Kidney (tissue), 14 donors: ENCODE data around the gene CFAP47. TPM values are rescaled to one million over a fixed set of nuclear protein-coding genes. Genes with fewer than 3 reads are reported as not detected.
"Not testable (repeated sequence)": the region's sequence is repeated elsewhere in the genome, so short reads cannot be mapped to it uniquely, and the experiment has no call there.

Source experiments
- DNase-seq, 5 donors: peaks; one replicate each; pipeline ENCODE4 v3.0.0-alpha.2; 2013 to 2020
- FAIRE-seq: peaks from 2 replicates; lab custom pipeline; 2012; peaks lifted over from hg19 to GRCh38; lab: Jason Lieb, UNC
- H3K27ac ChIP-seq, 2 donors: one replicate each; pipeline ENCODE4 v1.7.0; 2013; ENCODE audit warnings: low read depth in 2 of 2, low read length in 2 of 2, inconsistent platforms in 1 of 2
- H3K27me3 ChIP-seq: one replicate; pipeline ENCODE4 v1.7.1; 2013; ENCODE audit warnings: low read length, inconsistent platforms; ENCODE audit not compliant: control insufficient read depth, insufficient read depth
- H3K36me3 ChIP-seq, 3 donors: one replicate each; pipeline versions ENCODE4 v1.7.0 to v1.7.1; 2013; ENCODE audit warnings: low read length in 3 of 3, control low read depth in 1 of 3, inconsistent platforms in 1 of 3; ENCODE audit not compliant: insufficient read depth in 3 of 3, control insufficient read depth in 2 of 3
- H3K4me1 ChIP-seq, 3 donors: one replicate each; pipeline versions ENCODE4 v1.7.0 to v1.7.1; 2013; ENCODE audit warnings: low read length in 3 of 3, inconsistent platforms in 1 of 3, low read depth in 1 of 3; ENCODE audit not compliant: control insufficient read depth in 2 of 3, insufficient read depth in 2 of 3
- H3K4me3 ChIP-seq, 3 donors: one replicate each; pipeline versions ENCODE4 v1.7.0 to v1.8.1; 2013; ENCODE audit warnings: low read length in 3 of 3, control low read depth in 1 of 3, inconsistent platforms in 1 of 3
- H3K9ac ChIP-seq, 3 donors: one replicate each; pipeline versions ENCODE4 v1.7.0 to v1.7.1; 2013; ENCODE audit warnings: low read length in 3 of 3, control low read depth in 1 of 3, inconsistent platforms in 1 of 3
- H3K9me3 ChIP-seq, 3 donors: one replicate each; pipeline versions ENCODE4 v1.7.0 to v1.7.1; 2013; ENCODE audit warnings: low read length in 3 of 3, control low read depth in 1 of 3, inconsistent platforms in 1 of 3; ENCODE audit not compliant: control insufficient read depth in 2 of 3, insufficient read depth in 1 of 3
- CTCF ChIP-seq: IDR thresholded peaks from 3 replicates; pipeline ENCODE4 v1.5.1; 2012; ENCODE audit warnings: mild to moderate bottlenecking, moderate library complexity, borderline replicate concordance; ENCODE audit not compliant: insufficient read depth; ENCODE audit errors: extremely low read depth
- intact Hi-C: fragments of 100-400 bp; cut with DNase I; formaldehyde crosslinking; loops from one replicate; pipeline ENCODE4 v1.11.1; 2022
- polyA plus RNA-seq: library from polyadenylated mRNA; stranded (reverse); fragments of 350-450 nt; fragmentation: Illumina TruSeq; extraction: RNeasy Lipid Tissue Mini Kit (QIAGEN cat#74804); gene quantifications from one replicate; pipeline ENCODE4 v1.2.3, GENCODE V29; 2014; ENCODE audit warnings: low read depth, low replicate concordance; ENCODE audit not compliant: insufficient read depth
- total RNA-seq: library from RNA; stranded (reverse); fragmentation: NEBNext Ultra II Directional; extraction: Animal tissue kit (Norgen Biotek cat#: 25700); gene quantifications from one replicate; pipeline ENCODE4 v1.2.1, GENCODE V29; 2021
- donor health status: control.
- donor health status: control.
- donor health status: control.
- donor health status: control.
- donor health status: control.
- donor health status: DM: yes; HTN: yes; CAD: no.
- donor health status: Normal renal cell carcinoma (clear cell type).

CFAP47 gene
- total and polyA plus RNA-seq, 2 donors from 2014 or later, result 1.4 TPM; not detected in 1

DNA sequence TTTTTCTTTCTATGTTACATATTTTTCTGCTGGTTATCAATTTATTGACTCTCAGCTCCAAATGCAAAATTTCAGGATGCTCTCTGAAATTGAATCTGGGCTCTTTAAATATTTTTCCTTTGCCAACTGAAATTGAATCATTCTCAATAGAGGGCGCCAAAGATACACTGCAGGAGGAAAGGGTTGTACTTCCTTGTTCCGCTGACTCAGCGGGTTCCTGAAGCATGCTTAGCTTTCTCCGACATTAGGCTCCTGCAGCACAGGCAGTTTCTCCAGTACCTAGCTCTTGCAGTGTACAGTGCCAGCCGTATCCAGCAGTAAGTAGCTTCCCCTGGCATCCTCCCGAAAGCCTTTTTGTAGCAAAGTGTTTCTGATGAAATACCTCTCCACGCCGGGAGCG is 28.8 kb upstream of the CFAP47 start:
- peak; percentile 54 for TF ChIP-seq CTCF
- intact Hi-C loops, result no loop called here
- no peak overlapping the region for H3K4me3 ChIP-seq
- H3K27me3 ChIP-seq, result no peaks in the 10 kb centered on the region
- H3K27ac ChIP-seq, result no peak overlapping the region
- H3K36me3 ChIP-seq, result no peaks in the 10 kb centered on the region
- H3K9me3 ChIP-seq, result no peaks in the 10 kb centered on the region
- H3K9ac ChIP-seq, result no peak overlapping the region
- no peaks in the 10 kb centered on the region for H3K4me1 ChIP-seq
- DNase-seq (peak; percentile 29 to 77 (median 60)), FAIRE-seq (peak; percentile 93)

- DNase-seq, result peak in 1 of 5 donors; percentile 18
- intact Hi-C loops, FAIRE-seq, H3K4me3 ChIP-seq, H3K9me3 ChIP-seq, H3K36me3 ChIP-seq, H3K9ac ChIP-seq, H3K4me1 ChIP-seq, H3K27ac ChIP-seq, H3K27me3 ChIP-seq: not testable (repeated sequence)
Observed at GRCh38 chrX:35986816-35987215, 67.3 kb downstream of the CFAP47 start.

DNA sequence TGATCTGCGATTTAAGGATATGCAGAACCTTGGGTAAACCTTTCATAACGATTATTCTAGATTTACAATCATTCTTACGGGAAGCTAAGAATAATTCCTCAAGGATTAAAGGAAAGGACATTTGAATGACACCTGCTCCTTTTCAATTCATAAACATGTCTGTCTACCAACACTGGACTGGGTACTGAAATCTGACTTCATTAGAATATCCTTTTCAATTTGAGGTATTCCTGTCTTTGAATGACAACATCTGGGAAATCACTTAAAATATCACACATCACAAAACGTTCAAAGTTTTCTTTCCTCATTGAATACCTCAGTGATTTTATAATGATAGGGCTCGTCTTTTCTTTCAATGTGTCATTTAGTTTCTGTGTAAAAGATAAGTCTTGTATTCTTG is 87.7 kb downstream of the CFAP47 start:
- DNase-seq (no peak), FAIRE-seq (no peak)
- Histone ChIP-seq H3K27me3 (no peaks in the 10 kb centered on the region), H3K9me3 (no peaks in the 10 kb centered on the region), H3K4me3 (no peak overlapping the region), H3K27ac (no peak overlapping the region), H3K4me1 (no peaks in the 10 kb centered on the region), H3K36me3 (no peaks in the 10 kb centered on the region), H3K9ac (no peak overlapping the region)
- intact Hi-C loops, result no loop called here
- no peak for TF ChIP-seq CTCF

DNA sequence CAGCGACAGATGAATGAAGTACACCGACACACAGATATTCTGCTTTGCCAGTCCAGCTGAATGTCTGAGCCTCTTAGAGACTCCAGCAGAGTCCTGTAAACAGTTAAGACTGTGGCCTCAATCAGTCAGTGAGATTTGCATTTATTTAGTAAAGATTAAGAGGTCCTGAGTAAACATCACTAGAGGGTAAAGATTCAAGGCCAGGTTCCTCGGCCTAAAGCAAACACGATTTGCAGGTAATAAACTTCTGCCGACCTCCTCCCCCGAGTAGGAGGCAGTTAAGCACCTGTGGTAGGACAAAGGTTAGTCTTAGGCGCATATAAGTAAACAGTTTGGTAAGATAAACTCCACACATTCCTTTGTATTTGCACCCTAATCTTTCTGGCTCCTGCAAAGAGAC is 99.6 kb downstream of the CFAP47 start:
- no peak for FAIRE-seq
- Histone ChIP-seq H3K9me3 (no peaks in the 10 kb centered on the region), H3K36me3 (no peaks in the 10 kb centered on the region), H3K4me3 (no peak overlapping the region), H3K27ac (no peak overlapping the region), H3K4me1 (no peaks in the 10 kb centered on the region), H3K9ac (no peak overlapping the region), H3K27me3 (no peaks in the 10 kb centered on the region)
- DNase-seq, result no peak
- intact Hi-C loops, result no loop called here
- TF ChIP-seq CTCF, result no peak
